Measurements from ENCODE around the gene VEGFA. TPM values are rescaled to one million over a fixed set of nuclear protein-coding genes. Genes with fewer than 3 reads are reported as not detected.

VEGFA gene
- total RNA-seq, 4 donors from 2014 or later: 28.0 to 107 (median 80.8) TPM

DNA sequence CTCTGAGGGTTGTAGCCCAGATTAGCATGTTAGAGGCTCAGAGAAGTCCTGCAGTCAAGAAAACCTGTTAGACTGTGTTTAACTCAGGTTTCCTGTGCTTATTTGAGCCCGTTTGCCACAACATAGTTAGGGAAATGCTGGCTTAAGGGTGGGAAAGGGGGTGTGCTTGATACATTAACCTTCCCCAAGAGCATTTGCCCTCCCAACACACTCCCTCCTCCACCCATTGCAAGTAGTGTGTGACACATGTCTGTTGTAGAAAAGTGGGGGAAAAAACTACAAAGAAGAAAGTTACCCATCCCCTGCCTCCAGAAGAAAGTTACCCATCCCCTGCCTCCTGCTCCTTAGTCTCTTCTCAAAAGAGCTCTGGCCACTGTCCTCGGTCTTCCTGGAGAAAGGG, 45.7 kb upstream of the VEGFA start:
- Histone ChIP-seq H3K27ac (peak overlapping the region in 1 of 4 donors; percentile 25), H3K4me1 (peaks cover 13 to 30% (median 19%) of the 10 kb centered on the region in 3 donors), H3K36me3 (no peaks in the 10 kb centered on the region), H3K9me3 (no peaks in the 10 kb centered on the region), H3K4me3 (no peak overlapping the region), H3K27me3 (peaks cover 0 to 2% (median 0%) of the 10 kb centered on the region in 4 donors)
- no peak for DNase-seq
- TF ChIP-seq, protein P1, sequence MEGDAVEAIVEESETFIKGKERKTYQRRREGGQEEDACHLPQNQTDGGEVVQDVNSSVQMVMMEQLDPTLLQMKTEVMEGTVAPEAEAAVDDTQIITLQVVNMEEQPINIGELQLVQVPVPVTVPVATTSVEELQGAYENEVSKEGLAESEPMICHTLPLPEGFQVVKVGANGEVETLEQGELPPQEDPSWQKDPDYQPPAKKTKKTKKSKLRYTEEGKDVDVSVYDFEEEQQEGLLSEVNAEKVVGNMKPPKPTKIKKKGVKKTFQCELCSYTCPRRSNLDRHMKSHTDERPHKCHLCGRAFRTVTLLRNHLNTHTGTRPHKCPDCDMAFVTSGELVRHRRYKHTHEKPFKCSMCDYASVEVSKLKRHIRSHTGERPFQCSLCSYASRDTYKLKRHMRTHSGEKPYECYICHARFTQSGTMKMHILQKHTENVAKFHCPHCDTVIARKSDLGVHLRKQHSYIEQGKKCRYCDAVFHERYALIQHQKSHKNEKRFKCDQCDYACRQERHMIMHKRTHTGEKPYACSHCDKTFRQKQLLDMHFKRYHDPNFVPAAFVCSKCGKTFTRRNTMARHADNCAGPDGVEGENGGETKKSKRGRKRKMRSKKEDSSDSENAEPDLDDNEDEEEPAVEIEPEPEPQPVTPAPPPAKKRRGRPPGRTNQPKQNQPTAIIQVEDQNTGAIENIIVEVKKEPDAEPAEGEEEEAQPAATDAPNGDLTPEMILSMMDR (IDR thresholded peaks at IDR 0.05): no peak
- TF ChIP-seq POLR2A (IDR thresholded peaks at IDR 0.05): no peak
- intact Hi-C loops (cut with DNase I): no loop called here
- 51 to 63% methylated on average over 2 of the region's 2 CpGs for WGBS, 2 donors

DNA sequence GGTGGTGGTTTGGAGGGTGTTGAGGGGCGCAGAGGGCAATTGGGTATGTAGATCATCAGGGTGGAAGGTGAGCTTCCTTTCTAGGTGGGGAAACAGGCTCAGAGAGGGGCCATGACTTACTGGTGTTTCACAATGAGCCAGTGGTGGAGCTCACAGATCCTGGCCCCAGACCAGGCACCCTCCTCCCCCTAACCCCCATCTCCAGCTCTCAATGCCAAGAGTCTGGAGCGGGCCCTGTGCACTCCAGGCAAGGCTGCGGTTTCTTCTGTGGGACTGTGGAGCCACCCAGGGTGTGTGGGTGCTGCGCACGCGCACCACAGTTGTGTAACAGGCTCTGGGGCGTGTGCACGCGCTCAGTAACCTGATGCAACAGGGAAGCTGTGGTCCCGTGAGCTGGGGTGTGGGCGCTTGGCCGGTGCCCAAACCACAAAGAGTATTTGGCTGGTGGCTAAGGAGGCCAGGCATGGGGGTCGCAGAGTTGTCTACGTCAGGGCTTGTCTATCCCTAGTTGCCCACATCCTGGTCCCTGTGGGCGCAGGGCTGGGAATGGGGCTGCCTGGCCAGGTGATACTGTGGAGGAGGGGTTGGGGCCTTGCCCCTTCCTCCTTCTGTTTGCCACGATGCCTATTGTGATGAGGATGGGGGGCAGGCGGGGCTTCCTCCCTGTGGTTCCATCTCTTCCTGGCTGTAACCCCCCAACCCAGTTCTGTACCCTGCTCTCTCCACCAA, 44.9 kb upstream of the VEGFA start:
- H3K4me1 ChIP-seq: peaks cover 13 to 30% (median 19%) of the 10 kb centered on the region in 3 donors
- no peaks in the 10 kb centered on the region for H3K36me3 ChIP-seq
- intact Hi-C loops (cut with DNase I): no loop called here
- DNase-seq: peak; percentile 48
- no peaks in the 10 kb centered on the region for H3K9me3 ChIP-seq
- H3K4me3 ChIP-seq: no peak overlapping the region
- H3K27ac ChIP-seq: peak overlapping the region; percentile 2 to 54 (median 26)
- peak in 2 of 4 donors; percentile 44 for TF ChIP-seq POLR2A (IDR thresholded peaks at IDR 0.05)
- TF ChIP-seq, protein P1 (IDR thresholded peaks at IDR 0.05): peak in 1 of 6 experiments; percentile 34
- no peaks in the 10 kb centered on the region for H3K27me3 ChIP-seq
- 40 to 67% methylated on average over 1 of the region's 17 CpGs for WGBS, 2 donors

DNA sequence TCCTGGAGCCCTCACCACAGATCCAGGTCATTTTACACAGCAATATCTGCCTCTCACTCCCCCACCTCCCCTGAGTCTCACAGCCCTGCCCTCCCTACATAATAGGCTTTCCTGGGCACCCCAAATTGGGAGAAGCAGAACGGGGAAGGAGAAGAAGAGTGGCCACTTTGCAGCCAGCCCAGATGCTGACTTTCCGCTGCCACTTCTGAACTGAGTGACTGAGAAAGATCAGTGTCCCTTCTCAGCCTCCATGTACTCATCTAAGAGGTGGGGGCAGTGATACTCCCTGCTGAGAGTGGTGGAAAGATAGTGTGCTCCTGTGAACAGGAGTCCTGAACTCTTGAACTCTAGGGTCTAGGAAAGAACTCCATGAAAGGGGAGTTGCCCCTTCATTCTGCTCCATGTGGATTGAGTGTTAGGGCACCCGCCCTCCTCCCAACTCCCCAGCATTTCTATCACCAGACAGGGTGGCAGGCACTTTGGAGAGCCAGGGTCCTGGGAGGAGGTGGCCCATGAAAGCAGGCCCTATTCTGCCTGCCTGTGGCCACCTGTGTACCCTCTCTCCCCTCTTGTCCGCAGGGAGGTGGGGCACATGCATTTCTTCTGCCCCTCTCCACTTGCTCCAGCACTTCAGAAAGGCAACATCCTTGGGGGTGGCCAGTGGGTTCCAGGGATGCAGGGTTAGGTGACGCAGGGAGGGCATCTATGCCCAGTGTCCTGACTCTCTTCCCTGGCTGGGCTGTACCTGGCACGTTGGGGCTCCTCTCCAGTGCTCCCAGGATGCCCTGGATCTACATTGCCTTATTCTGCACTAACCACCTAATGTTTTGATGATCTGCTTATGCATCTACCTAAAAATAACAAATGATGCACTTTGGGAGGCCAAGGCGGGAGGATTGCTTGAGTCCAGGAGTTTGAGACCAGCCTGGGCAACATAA, 44.1 kb upstream of the VEGFA start:
- no peak for TF ChIP-seq POLR2A (IDR thresholded peaks at IDR 0.05)
- TF ChIP-seq, protein P1 (IDR thresholded peaks at IDR 0.05): no peak
- Histone ChIP-seq H3K27me3 (no peaks in the 10 kb centered on the region), H3K27ac (peak overlapping the region in 3 of 4 donors; percentile 13 to 54 (median 39)), H3K9me3 (peaks cover 0 to 8% (median 7%) of the 10 kb centered on the region in 3 donors), H3K4me3 (no peak overlapping the region), H3K36me3 (no peaks in the 10 kb centered on the region), H3K4me1 (peaks cover 13 to 30% (median 19%) of the 10 kb centered on the region in 3 donors)
- WGBS, 2 donors: 70 to 97% methylated on average over 5 to 7 of the region's 7 CpGs
- no peak for DNase-seq
- intact Hi-C loops (cut with DNase I): no loop called here

DNA sequence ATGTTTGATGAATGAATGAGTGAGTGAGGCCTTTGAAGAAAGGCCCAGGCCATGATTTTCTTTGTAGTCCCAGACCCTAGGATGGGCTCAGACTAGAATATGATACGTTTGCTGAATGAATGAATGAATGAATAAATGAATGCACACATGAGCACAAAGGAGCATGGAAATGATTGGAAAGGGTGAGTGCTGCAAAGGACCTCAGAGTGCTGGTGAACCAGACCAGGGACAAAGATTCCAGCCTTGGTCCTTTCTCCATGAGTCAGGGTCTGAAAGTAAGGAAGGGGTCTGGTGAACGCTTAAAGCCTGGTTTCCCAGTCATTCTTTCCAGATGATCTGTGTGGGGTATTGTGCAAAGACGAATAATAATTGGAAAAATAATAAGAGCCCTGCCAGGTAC, 42.4 kb upstream of the VEGFA start:
- intact Hi-C loops (cut with DNase I): no loop called here
- Histone ChIP-seq H3K4me1 (peaks cover 13 to 30% (median 19%) of the 10 kb centered on the region in 3 donors), H3K36me3 (no peaks in the 10 kb centered on the region), H3K27ac (no peak overlapping the region), H3K27me3 (no peaks in the 10 kb centered on the region), H3K9me3 (peaks cover 0 to 20% (median 9%) of the 10 kb centered on the region in 3 donors), H3K4me3 (no peak overlapping the region)
- WGBS, 2 donors: 63 to 78% methylated on average over 2 to 3 of the region's 3 CpGs
- DNase-seq: no peak
- TF ChIP-seq, protein P1 (IDR thresholded peaks at IDR 0.05): no peak
- no peak for TF ChIP-seq POLR2A (IDR thresholded peaks at IDR 0.05)

All from esophagus squamous epithelium (tissue), 5 donors.